ENCODE data around the gene CIRBP.
A peak's percentile ranks its signal among the peaks of the same experiment; 100 is the strongest.

The CIRBP gene

GRCh38 chr19:1230783-1231489 lies 38.2 kb upstream of the CIRBP start:
- DNase-seq (ENCODE audit: low read depth in 4 of 4, low spot score in 1 of 4), result no peak

- no peak for DNase-seq (ENCODE audit: low read depth in 4 of 4, low spot score in 1 of 4)
Observed at GRCh38 chr19:1231729-1232637, 37.1 kb upstream of the CIRBP start.

- DNase-seq (ENCODE audit: low read depth in 4 of 4, low spot score in 1 of 4), result no peak
Observed at GRCh38 chr19:1232652-1233072, 36.5 kb upstream of the CIRBP start.

DNA sequence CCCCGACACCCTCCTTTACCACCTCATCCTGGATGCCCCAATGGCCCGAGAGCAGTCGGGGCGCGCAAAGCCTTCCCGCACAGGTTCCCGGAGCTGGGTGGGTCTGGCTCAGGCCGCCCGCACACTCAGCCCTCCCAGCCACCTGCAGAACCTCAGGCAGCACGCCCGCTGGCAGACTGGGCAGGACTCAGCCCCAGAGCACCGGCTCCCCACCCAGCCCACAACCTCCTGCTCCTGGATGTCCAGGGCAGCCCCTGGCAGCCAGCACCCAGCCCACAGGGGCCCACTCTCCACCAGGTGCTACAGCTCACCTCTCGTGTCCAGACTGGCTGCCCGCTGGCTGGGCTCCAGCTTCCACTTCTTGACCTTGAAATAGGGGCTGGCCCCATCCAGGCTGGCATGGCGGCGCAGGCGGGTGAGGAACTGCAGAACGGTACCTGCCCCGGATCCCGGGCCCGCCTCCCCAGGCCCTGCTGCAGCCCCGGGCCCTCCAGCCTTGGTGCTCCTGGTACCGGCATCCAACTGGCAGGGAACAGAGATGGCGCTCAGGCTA lies 35.9 kb upstream of the CIRBP start:
- DNase-seq (ENCODE audit: low read depth in 4 of 4, low spot score in 1 of 4), result no peak

GRCh38 chr19:1234051-1234954 lies 34.8 kb upstream of the CIRBP start:
- DNase-seq (ENCODE audit: low read depth in 4 of 4, low spot score in 1 of 4), result no peak

- DNase-seq (ENCODE audit: low read depth in 4 of 4, low spot score in 1 of 4), result no peak
Observed at GRCh38 chr19:1234955-1235380, 34.2 kb upstream of the CIRBP start.

DNA sequence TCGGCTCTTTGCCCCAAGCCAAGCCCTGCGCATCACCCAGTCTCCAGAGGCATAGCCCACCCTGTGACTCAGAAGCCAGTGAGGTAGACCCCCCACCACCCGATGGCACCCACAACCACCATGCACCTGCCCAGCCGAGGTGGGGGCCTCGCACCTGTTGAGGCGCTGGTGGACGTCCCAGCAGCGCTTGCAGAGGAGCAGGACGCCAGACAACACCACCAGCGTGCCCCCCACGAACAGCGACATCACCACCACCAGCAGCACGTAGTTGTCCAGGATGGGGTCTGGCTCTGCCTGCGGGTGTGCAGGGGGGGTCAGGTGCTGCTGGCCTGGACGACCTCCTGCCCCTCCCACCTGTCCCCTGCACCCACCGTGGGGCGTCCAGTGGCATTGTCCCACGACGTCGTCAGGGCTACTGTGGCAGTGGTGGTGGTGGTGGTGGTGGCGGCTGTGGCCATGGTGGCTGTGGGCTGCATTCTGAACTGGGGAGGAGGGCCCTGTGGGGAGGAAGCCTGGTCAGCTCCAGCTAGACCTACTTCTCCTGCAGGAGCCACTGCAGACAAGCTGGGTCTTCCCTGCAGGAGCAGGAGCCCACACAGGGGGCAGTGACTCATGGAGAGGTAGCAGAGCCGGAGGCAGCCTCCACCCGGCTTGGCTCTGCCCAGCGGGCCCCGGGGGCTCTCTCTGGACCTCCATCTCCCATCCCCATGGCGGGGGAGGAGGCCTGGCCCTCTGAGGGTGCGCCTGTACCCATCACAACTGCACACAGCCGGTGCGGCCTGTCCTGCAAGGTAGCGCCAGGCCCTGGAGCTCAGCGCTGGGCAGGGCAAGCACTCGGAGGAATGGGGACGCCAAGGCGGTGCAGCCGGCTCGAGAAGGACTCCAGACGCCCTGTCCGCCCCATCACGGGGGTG lies 33.2 kb upstream of the CIRBP start:
- no peak for DNase-seq (ENCODE audit: low read depth in 4 of 4, low spot score in 1 of 4)

DNA sequence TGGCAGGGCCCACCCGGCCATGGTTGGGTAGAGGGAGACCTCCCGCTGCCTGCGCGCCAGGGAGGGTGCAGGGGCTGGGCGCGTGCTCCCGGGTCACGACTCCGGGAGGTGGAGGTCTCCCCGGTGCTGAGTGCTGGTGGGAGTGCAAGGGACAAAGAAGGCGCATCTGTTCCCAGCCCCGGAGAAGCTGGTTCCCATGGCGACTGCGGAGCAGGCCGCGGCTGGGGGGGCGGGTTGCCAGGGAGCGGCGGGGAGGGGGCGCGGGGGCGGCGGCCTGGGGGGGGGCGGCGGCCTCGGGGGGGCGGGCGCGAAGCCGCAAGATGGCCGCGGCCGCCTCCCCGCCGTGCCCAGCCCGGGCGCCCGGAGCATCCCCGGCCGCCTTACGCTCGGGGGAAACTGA lies 32.6 kb upstream of the CIRBP start:
- no peak for DNase-seq (ENCODE audit: low read depth in 4 of 4, low spot score in 1 of 4)

- no peak for DNase-seq (ENCODE audit: low read depth in 4 of 4, low spot score in 1 of 4)
Observed at GRCh38 chr19:1237027-1237659, 32.0 kb upstream of the CIRBP start.

- no peak for DNase-seq (ENCODE audit: low read depth in 4 of 4, low spot score in 1 of 4)
Observed at GRCh38 chr19:1237754-1238368, 31.3 kb upstream of the CIRBP start, which contains the start of gene CBARP. Gene CBARP (minus strand): TSS chr19:1238005. CDS start chr19:1236100, 1,905 bp downstream.

GRCh38 chr19:1238369-1239303 lies 30.5 kb upstream of the CIRBP start:
- DNase-seq (ENCODE audit: low read depth in 4 of 4, low spot score in 1 of 4), result no peak

GRCh38 chr19:1239420-1239795 lies 29.7 kb upstream of the CIRBP start:
- DNase-seq (ENCODE audit: low read depth in 4 of 4, low spot score in 1 of 4), result no peak

- peak; percentile 88 to 98 (median 88) for DNase-seq (ENCODE audit: low read depth in 4 of 4, low spot score in 1 of 4)
Observed at GRCh38 chr19:1239796-1240737, 29.1 kb upstream of the CIRBP start.

DNA sequence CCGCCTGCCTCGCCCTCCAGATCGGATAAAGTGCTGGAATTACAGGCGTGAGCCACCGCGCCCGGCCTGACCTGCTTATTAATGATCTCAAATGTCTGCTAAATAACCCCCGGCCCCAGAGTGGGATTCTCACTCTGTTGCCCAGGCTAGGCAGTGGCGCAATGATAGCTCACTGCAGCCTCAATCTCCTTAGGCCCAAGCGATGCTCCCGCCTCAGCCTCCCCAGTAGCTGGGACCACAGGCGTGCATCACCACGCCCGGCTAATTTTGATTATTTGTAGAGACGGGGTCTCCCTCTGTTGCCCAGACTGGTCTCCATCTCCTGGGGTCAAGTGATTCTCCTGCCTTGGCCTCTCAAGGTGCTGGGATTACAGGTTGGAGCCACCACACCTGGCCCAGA lies 28.2 kb upstream of the CIRBP start:
- no peak for DNase-seq (ENCODE audit: low read depth in 4 of 4, low spot score in 1 of 4)

DNA sequence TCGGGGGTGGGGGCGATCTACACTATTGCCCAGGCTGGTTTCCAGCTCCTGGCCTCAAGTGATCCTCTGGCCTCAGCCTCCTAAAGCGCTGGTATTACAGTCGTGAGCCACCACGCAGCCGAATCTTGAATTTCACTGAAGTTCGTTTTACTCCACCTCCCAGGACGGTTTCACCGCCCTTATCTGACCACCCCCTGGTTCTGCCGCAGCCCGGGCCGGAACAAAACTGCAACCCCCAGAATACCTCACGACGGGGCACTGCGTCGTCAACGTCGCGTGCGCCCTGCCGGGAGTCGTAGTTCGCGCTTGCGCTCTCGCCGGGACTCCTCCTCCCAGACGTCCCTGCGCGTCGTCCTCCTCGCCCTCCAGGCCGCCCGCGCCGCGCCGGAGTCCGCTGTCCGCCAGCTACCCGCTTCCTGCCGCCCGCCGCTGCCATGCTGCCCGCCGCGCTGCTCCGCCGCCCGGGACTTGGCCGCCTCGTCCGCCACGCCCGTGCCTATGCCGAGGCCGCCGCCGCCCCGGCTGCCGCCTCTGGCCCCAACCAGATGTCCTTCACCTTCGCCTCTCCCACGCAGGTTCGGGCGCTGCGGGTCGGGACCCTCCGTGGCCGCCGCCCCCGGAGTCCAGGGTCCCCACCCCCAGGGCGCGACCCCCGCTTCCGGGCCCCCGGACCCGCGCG lies 27.6 kb upstream of the CIRBP start, which contains the start of gene ATP5F1D:
Gene ATP5F1D, plus strand, starts transcription at position 335 of the 679 bp plus-strand sequence. Its CDS starts 100 bp downstream, at position 435.
- peak; percentile 79 to 92 (median 89) for DNase-seq (ENCODE audit: low read depth in 4 of 4, low spot score in 1 of 4)
